ENCODE results near the gene LRP2. TPM values are rescaled to one million over a fixed set of nuclear protein-coding genes. Genes with fewer than 3 reads are reported as not detected.
"Not testable (repeated sequence)": the region's sequence is repeated elsewhere in the genome, so short reads cannot be mapped to it uniquely, and the experiment has no call there.

LRP2 gene
- total RNA-seq, result 1 to 10 TPM in 1 of 2 donors, under 1 TPM in 1; 0.02 to 2.6 TPM

DNA sequence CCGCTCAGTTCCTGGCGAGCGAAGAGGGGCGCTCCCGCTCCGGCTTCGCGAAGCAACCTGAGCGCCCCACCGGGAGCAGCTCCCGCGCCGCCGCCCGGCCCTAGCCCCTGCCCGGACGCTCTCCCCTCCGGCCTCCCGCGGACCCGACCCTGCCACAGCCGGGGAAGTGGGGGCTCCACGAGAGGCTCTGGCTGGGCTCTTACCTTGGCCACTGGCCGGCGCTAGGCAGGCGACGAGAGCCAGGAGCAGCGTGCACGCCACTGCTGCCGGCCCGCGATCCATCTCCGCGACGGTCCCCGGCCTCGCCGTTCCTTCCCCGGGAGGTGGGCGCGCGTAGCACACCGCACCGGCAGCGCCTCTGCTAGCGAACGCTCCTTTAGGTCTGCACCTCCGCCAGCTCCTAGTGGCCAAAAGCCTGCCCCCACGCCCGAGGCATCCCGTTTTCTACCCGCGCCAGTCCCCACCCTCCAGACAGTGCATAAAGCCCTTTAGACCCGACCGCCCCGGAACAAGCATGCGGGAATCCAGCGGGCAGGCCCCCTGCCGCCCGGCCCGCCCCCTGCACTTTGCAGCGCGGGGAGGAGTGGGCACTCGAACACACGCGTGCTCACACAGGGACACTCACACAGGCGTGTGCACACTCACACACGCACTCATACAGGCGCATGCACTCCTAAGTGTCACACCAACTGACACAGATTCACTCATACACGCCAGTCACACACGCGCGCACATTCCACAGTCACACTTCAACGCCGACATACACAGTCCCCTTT is at the start of gene LRP2:
Gene LRP2, minus strand, starts transcription at position 417 of the 776 bp plus-strand sequence. Its CDS starts 135 bp downstream, at position 282.
- DNase-seq (ENCODE audit: low spot score in 2 of 2) (peak in 1 of 2 donors; percentile 30), ATAC-seq (peak; percentile 9 to 31)
- H3K27ac Mint-ChIP-seq, result no peak within 1 kb of the TSS
- H3K9me3 Mint-ChIP-seq, result no peaks in the 10 kb centered on the region
- H3K36me3 Mint-ChIP-seq, result peaks cover 7 to 11% of the 10 kb centered on the region in 2 donors

DNA sequence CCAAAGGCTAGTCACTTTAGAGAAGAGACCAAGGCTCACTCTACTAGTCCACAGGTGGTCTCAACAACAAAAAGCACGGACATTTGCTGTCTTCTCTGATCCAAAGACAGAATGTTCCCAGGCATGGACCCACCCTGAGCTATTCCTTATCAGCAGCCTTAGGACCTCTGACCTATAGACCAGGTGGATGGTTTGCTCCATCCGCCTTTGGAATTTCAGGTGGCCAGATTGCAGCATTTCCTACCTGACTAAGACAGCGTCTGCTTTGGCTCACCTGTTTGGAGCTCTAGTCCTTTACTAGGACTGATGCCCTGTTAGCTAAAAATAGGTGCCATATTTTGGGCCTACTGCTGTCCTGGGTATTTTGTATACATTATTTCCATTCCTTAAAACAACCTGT is 44.6 kb upstream of the LRP2 start:
- H3K9me3 Mint-ChIP-seq, result peaks cover 0 to 4% of the 10 kb centered on the region in 2 donors
- ATAC-seq, result no peak
- no peaks in the 10 kb centered on the region for H3K36me3 Mint-ChIP-seq
- no peak overlapping the region for H3K27ac Mint-ChIP-seq
- no peak for DNase-seq (ENCODE audit: low spot score in 2 of 2)

DNA sequence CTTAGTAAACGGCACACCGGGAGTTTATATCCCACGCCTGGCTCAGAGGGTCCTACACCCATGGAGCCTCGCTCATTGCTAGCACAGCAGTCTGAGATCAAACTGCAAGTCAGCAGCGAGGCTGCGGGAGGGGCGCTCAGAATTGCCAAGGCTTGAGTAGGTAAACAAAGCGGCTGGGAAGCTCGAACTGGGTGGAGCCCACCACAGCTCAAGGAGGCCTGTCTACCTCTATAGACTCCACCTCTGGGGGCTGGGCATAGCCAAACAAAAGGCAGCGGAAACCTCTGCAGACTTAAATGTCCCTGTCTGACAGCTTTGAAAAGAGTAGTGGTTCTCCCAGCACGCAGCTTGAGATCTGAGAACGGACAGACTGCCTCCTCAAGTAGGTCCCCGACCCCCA is 37.2 kb upstream of the LRP2 start:
- H3K36me3 Mint-ChIP-seq; DNase-seq (ENCODE audit: low spot score in 2 of 2); H3K9me3 Mint-ChIP-seq; ATAC-seq; H3K27ac Mint-ChIP-seq: not testable (repeated sequence)

DNA sequence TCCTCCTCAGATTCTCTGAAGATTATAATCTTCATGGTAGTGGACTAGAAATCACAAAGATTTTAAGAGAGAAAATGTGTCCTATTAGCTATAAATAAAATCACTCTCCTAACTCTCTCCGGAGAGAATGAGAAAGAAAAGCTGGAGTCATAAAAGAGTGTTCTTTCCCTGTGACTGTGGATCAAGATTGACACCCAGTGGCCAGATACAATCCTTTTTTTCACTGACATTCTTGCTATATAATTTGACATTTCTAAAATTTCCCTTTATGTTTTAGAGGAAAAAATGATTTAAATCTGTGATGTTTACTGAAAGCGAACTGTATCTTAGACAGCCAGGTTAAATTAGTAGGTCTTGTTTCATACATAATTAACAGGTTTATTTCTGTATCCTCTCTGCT is 35.4 kb upstream of the LRP2 start:
- DNase-seq (ENCODE audit: low spot score in 2 of 2), result no peak
- ATAC-seq, result no peak
- H3K27ac Mint-ChIP-seq, result no peak overlapping the region
- H3K9me3 Mint-ChIP-seq, result peaks cover 0 to 3% of the 10 kb centered on the region in 2 donors
- H3K36me3 Mint-ChIP-seq, result no peaks in the 10 kb centered on the region

DNA sequence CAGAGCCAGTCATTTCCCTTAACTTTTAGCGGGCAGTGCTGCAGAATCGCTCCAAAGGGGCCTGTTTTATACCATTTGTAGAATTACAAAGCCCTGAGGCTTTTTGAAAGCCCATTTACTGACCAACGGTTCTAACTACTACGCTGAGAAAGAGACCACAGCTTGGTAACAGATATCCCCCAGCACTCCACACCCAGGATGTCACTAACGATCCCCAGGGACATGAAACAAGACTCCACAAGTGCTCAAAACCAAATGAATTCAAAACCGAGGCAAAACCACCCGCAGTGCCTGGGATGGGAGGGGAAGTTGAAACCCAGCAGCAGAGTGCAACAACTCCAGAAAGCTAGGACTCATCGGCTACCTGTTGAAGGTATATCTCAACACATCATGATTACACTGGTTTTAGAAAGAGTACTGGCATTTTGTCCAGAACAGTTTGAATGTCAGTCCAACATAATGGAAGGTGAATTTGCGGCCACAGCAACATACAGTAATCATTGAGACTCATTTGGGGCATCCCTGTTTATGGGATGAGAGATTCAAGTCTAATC is 33.6 kb upstream of the LRP2 start:
- ATAC-seq, result no peak
- DNase-seq (ENCODE audit: low spot score in 2 of 2), result no peak
- no peak overlapping the region for H3K27ac Mint-ChIP-seq
- peaks cover 0 to 3% of the 10 kb centered on the region in 2 donors for H3K9me3 Mint-ChIP-seq
- H3K36me3 Mint-ChIP-seq, result no peaks in the 10 kb centered on the region

DNA sequence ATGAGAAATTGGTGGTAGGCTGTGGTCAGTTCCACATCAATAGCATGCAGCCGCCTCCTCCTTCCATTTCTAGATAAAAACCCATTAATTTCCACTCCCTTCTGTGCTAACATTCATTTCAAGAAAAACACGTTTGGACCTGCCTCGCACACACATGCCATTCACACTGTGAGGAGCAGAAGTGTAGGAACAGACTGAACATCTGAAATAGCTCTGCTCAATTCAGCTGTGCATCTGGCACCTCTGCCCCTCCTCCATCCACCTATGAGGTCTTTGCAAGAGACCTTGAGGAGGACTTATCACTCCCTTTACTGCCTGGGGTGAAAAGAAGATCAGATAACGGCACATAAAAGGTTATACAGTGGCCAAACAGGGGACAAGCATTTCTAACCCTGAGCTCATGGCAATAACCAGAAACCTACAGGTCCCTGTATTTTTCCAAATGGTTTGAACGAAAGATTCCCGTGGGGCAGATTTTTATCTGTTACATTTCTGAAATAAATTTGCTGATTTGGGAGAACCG is 30.8 kb upstream of the LRP2 start:
- no peaks in the 10 kb centered on the region for H3K9me3 Mint-ChIP-seq
- DNase-seq (ENCODE audit: low spot score in 2 of 2), result no peak
- ATAC-seq, result no peak
- no peaks in the 10 kb centered on the region for H3K36me3 Mint-ChIP-seq
- no peak overlapping the region for H3K27ac Mint-ChIP-seq

DNA sequence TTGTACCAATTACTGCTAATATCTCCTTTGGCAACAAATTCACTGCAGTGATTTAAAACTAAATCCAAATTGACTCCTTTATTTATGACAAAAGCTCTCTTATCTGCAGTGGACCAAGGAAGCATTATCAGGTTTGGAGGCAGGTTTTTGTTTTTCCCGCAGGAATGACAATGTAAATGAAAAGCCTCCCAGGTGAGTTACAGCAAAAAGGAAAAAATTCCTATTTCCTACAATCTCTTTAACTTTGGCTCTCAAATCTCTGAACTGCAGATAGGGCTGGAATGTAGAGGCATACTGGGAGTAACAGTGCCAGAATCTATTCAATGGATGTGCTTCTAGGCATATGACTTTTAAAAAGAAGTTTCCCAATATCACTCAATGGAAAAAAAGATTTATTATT is 28.9 kb upstream of the LRP2 start:
- Mint-ChIP-seq H3K27ac (no peak overlapping the region), H3K36me3 (no peaks in the 10 kb centered on the region), H3K9me3 (no peaks in the 10 kb centered on the region)
- DNase-seq (ENCODE audit: low spot score in 2 of 2) (no peak), ATAC-seq (no peak)

DNA sequence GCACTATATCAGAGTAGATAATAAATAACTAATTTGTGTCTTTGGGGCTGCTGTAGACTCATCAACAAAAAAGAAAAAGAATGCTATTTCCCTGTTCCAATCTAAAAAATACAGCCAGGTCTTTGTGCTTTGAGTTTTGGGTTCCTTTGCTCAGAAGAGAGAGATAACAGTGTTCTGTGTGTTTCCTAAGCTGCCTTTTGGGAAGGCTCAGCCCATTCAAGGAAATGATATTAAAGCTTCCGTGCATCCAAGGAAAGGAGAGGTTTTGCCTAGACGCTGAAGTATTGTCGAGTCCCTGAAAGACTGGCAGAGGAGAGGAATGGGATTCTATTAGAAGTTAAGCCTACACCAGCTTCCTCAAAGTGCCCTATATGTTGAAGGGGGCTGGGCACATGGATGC is 25.8 kb upstream of the LRP2 start:
- DNase-seq (ENCODE audit: low spot score in 2 of 2) (no peak), ATAC-seq (no peak)
- Mint-ChIP-seq H3K27ac (no peak overlapping the region), H3K9me3 (no peaks in the 10 kb centered on the region), H3K36me3 (no peaks in the 10 kb centered on the region)

DNA sequence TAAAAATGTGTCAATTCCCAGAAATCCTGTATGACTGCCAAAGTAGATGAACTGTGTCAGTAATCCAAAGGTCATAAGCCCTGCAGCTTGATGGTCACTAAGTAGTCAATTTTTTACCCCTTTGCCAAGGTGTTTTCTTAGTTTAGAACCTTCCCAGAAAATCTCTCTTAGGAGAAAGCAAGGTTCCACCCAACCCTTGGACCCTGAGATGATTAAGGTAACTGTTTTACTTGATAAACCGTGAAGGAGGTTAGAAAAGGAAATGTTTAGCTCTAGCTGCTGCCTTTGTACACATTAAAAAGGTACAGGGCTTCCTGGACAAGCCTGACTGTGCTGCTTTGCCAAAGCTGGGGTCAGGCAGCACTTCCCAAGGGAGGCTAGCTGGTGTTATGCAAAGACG is 24.4 kb upstream of the LRP2 start:
- DNase-seq (ENCODE audit: low spot score in 2 of 2), result no peak
- no peak for ATAC-seq
- Mint-ChIP-seq H3K9me3 (no peaks in the 10 kb centered on the region), H3K27ac (no peak overlapping the region), H3K36me3 (no peaks in the 10 kb centered on the region)

DNA sequence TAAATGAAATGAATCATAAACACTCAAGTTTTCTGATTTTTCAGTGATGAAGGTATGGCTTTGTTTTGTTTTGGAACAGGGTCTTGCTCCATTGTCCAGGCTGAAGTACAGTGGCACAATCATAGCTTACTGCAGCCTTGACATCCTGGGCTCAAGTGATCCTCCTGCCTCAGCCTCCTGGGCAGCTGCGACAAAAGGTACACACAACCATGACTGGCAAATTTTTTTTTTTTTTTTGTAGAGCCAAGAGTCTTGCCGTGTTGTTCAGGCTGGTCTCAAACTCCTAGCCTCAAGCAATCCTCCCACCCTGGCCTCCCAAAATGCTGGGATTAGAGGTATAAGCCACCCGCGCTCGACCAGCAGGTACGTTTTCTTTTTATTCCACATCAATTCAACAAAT is 22.5 kb upstream of the LRP2 start:
- ATAC-seq, result no peak
- DNase-seq (ENCODE audit: low spot score in 2 of 2), result no peak
- Mint-ChIP-seq H3K9me3 (no peaks in the 10 kb centered on the region), H3K27ac (no peak overlapping the region), H3K36me3 (no peaks in the 10 kb centered on the region)

DNA sequence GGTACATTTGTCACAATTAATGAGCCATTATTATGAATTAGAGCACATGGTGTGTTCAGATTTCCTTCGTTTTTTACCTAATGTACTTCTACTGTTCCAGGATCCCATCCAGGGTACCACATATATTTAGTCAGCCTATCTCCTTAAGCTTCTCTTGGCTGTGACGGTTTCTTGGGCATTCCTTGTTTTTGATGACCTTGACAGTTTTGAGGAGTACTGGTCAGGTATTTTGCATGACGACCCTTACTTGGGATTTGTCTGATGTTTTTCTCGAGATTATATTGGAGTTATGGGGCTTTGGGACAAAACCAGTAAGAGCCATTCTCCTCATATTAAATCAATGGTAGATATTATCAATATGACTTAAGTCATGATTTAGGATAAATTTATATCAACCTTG is 10.2 kb upstream of the LRP2 start:
- no peak overlapping the region for H3K27ac Mint-ChIP-seq
- H3K36me3 Mint-ChIP-seq, result peaks cover 0 to 7% of the 10 kb centered on the region in 2 donors
- no peak for ATAC-seq
- peaks cover 0 to 4% of the 10 kb centered on the region in 2 donors for H3K9me3 Mint-ChIP-seq
- DNase-seq (ENCODE audit: low spot score in 2 of 2), result no peak

DNA sequence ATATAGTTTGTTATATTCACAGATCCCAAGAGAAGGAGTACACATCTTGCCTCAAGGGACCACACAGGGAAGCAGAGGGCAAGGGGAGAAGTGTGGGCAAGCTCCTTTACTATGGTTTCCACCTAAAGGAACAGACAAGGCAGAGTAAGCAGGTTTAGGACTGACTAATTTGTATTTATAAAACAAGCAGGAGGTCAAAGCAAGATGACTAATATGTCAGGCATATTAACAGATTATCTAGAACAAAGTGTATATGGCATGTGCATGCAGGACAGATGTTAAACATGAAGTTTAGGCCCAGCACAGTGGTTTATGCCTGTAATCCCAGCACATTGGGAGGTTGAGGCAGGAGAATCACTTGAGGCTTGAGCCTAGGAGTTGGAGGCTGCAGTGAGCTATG is 3.7 kb upstream of the LRP2 start:
- ATAC-seq, result no peak
- Mint-ChIP-seq H3K27ac (no peak overlapping the region), H3K36me3 (peaks cover 7 to 18% of the 10 kb centered on the region in 2 donors), H3K9me3 (peaks cover 0 to 4% of the 10 kb centered on the region in 2 donors)
- DNase-seq (ENCODE audit: low spot score in 2 of 2), result no peak

DNA sequence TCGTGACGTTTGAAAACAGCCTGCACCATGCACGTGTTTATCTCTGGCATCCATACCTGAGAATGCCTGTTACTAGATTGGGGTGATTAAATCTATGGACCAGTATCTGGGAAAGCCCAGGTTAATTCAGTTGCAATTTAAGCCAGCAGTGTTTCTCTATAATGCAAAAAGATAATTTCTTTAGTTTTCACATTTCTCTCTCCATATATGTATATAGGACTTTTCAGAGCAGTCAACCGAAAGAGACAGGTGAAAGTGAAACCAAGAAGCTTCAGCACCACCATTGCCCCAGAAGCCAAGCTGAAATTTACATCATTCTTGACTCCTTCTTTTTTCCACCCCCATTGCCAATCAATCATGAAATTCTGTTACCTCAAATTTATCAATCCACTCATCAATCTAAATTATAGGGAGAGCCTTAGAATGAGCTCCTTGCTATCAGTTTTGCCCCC is 2.7 kb upstream of the LRP2 start:
- ATAC-seq, result peak; percentile 24 to 31
- Mint-ChIP-seq H3K27ac (peak overlapping the region; percentile 22 to 55), H3K9me3 (peaks cover 0 to 4% of the 10 kb centered on the region in 2 donors), H3K36me3 (peaks cover 7 to 18% of the 10 kb centered on the region in 2 donors)
- DNase-seq (ENCODE audit: low spot score in 2 of 2), result no peak

DNA sequence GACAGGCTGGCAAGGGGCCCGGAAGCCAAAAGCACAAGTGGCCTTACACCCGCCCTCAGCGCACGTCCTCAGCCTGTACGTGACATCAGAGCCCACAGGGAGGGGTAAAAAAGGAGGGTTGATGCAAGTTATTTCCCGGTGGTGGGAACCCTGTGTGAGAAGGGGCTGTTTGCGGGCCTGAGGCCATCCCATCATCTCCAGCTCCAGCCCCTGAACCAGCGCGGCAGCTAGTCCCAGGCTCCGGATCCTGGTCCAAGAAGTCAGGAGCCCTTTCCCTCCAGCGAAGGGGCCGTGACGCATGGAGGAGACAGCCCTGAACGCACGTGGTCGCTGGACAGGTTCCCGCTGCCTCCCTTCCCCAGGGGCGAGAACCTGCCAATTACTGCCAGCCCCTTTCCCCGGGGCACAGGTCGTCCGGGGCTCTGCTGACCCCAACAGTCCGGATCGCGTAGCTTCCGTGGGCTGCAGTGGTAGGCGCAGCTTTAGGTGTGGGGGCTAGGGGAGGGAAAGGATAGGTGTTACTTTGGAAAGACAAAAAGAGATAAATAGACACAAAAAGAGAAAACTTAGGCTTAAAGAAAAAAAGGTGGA is 1.3 kb upstream of the LRP2 start:
- peaks cover 7 to 12% of the 10 kb centered on the region in 2 donors for H3K36me3 Mint-ChIP-seq

DNA sequence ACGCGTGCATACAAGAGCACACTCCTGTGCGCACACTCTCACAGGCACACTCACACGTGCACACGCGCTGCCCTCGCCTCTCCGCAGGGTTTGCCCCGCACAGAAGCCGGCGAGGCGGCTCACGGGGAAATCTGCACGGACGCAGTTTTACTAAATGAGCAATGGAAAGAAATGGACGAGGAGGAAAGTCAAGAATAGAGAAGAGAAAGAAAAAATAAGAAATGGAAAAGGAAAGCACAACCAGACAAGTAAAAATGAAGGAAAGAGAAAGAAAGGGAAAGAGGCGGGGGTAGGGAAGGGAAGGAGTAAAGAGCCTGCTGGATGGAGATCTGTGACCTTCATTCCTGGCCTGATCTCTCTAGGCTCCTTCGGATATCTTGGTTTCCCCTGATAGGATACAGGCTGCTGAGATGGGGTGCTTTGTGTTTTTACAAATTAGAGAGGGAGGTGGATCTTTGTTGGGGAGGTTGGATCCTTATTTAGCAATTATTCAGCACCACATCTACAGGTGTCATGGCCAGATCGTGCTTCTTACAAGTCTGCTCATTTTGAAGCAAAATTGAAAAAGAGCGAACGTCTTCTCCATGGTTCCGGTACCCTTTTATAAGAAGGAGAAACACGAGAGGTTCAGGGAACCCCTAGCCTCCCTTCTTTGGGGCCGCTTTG is 693 bp upstream of the LRP2 start:
- no peak overlapping the region for H3K27ac Mint-ChIP-seq
- H3K9me3 Mint-ChIP-seq, result no peaks in the 10 kb centered on the region
- H3K36me3 Mint-ChIP-seq, result peaks cover 7 to 11% of the 10 kb centered on the region in 2 donors
- ATAC-seq (peak; percentile 8 to 15), DNase-seq (ENCODE audit: low spot score in 2 of 2) (peak in 1 of 2 donors; percentile 7)

More for the DNA sequence above, 1.3 kb upstream of the LRP2 start:
- DNase-seq (ENCODE audit: low spot score in 2 of 2), result peak in 1 of 2 donors; percentile 54
- Mint-ChIP-seq H3K9me3 (no peaks in the 10 kb centered on the region), H3K27ac (peak overlapping the region; percentile 55 to 77)
- ATAC-seq, result peak; percentile 49 to 68

DNA sequence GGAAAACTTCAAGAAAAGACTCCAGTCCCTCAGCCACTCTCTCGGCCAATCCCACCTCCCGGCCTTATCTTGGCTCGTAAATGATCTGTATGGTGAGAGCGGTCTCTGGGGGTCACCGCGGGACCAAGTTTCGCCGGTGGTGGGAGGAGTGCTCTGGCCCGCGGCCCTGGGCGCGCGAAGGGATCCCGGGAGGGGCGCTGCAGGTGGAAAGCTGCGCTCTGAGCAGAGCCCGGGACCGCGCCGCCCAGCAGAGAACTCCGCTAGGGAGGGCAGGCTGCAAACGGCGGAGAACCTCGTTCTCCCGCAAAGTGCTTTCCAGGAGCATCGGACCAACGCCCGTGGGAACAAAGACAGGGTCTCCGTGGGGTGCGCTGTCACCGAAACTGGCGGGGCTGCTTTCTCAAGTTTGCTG is 622 bp downstream of the LRP2 start:
- Mint-ChIP-seq H3K9me3 (no peaks in the 10 kb centered on the region), H3K36me3 (peaks cover 7 to 11% of the 10 kb centered on the region in 2 donors), H3K27ac (no peak overlapping the region)
- no peak for ATAC-seq
- peak in 1 of 2 donors; percentile 21 for DNase-seq (ENCODE audit: low spot score in 2 of 2)
